HG02852 (cell line): ENCODE measurements around the gene RGP1.

Source experiments
- ATAC-seq: cut with Tn5 transposase; IDR thresholded peaks from one replicate; pipeline ENCODE4 v1.9.1; 2021; ENCODE audit warnings: mild to moderate bottlenecking, moderate library complexity; ENCODE audit not compliant: unreplicated experiment

RGP1 gene

GRCh38 chr9:35766997-35767396 is 17.9 kb downstream of the RGP1 start:
- no peak for ATAC-seq

DNA sequence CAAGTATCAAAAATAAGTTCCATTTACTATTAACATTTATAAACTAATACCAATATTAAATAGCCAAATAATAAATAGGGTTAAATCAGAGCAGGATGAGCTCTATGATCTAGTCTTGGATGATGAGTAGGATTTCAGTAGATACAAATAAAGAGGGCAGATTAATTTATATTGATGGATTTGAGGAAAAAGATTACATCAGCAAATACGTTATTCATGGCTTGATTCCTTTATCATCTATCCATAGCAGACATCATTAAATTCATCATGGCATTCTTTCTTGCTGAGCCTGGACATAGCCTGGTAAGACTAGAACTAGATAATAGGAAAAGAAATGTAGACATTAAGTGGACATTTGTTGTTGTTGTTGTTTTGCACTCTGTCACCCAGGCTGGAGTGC is 18.4 kb downstream of the RGP1 start:
- ATAC-seq, result no peak

DNA sequence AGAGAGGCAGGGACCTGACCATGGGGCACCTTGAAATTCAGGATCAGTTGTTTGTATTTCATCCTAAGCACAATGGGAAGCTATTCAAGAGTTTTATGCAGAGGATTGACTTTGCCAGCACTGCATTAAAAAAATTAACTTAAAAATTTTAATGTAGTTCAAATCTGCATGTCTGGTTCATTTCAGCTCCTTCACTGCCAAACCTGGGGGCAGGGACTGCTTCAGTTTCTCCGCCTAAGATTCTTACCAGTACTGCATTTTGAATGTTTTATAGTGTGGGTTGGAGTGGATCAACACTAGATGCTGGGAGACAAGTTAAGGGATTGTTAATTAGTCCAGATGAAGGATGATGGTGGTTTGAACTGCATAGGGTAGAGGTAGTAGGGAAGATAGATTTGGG is 20.7 kb downstream of the RGP1 start:
- ATAC-seq, result no peak

GRCh38 chr9:35771075-35771433 is 22.0 kb downstream of the RGP1 start:
- no peak for ATAC-seq

DNA sequence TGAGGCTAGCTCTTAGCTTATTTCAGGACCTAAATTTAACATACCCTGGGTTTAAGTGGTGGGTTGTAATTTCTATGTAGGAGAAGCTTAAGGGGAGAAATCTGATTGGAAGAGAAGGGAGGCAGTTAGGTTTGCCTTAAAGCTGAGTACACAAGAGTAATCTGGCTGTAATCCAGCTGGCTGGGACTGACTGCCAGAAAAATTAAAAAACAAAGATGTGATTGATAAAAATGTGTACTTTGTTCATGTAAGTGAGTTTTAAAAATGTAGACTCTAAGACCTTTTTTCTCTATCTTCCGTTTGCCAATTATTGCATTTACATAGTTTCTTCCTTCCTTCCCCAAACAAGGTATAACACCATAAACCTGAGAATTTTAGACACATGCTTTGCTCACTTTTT is 22.4 kb downstream of the RGP1 start:
- ATAC-seq, result no peak

GRCh38 chr9:35771943-35772342 is 22.9 kb downstream of the RGP1 start:
- ATAC-seq, result no peak

- ATAC-seq, result no peak
Measured at GRCh38 chr9:35774907-35775635, 26.0 kb downstream of the RGP1 start.

DNA sequence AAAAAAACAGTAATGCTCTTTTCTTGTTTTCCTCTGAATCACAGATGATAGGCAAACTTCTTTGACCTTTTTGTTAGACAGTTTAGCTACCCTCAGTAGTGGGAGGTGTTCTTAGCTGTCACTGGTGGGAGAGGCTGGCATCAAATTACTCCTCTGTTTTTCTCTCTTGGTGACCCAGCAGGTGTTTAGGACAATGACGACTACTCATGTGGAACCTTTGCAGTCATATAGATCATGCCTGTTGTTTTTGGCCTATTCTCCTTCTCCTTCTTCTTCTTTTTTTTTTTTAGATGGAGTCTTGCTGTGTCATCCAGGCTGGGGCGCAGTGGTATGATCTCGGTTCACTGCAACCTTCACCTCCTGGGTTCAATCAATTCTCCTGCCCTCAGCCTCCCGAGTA is 26.9 kb downstream of the RGP1 start:
- ATAC-seq, result no peak

DNA sequence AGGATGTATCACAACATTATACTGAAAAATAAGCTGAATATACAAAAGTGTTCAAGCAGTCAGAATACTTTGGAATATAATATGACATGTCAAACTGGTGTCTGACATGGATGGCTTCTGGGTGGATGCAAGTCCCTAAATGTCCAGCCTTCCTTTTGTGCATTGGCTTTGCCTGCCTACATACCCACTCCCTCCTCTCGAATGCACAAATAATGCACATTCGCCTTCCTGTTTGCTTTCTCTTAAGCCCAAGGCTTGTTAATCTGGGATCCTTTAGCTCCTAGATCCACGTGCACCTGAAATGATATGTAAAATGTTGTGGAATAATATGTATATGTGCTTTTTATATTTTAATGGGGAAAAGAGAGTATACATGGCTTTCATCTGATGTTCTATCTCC is 29.4 kb downstream of the RGP1 start:
- ATAC-seq, result no peak

- no peak for ATAC-seq
Measured at GRCh38 chr9:35781066-35781465, 32.0 kb downstream of the RGP1 start.

DNA sequence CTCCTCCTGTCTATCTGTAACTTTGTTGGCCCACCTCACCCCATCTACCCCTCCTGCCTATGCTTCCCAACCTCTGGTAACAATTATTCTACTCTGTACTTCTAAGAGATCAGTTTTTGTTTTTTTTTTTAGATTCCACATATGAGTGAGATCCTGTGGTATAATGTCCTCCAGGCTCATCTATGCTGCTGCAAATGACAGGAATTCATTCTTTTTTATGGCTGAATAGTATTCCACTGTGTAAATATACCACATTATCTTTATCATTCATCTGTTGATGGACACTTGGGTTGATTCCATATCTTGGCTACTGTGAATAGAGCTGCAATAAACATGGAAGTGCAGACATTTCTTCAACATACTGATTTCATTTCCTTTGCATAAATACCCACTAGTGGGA is 34.3 kb downstream of the RGP1 start:
- no peak for ATAC-seq

GRCh38 chr9:35789541-35789940 is 40.5 kb downstream of the RGP1 start:
- no peak for ATAC-seq

GRCh38 chr9:35790025-35790384 is 40.9 kb downstream of the RGP1 start:
- ATAC-seq, result no peak

- no peak for ATAC-seq
Measured at GRCh38 chr9:35790385-35791296, 41.6 kb downstream of the RGP1 start.

DNA sequence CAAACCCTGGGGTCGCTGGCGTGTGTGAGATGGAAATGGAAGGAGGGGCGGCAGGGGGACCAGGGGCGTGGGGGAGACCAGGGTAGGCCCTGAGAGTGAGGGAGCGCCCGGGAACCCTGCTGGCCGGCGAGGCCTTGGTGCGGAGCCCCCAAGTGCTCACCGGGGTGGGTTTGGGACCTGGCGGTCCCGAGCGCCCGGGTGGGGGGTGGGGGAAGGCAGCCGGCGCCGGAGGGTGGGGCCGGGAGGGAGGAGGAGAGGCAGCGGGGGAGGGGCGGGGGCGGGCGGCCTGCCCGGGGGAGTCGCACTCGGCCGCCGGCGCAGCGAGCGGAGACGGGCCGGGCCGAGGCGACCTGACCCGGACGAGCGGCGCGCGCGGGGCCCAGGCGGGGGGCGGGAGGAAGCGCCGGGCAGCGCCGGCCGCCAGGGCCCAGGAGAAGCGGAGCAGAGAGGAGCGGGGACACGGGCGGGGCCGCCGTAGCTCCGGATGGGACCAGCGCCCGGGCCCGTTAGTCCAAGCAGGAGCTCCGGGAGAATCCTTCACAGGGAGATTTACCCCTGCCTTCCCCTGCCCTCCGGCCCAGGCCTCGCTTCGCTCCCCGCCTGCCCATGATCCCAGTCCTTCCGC is 42.3 kb downstream of the RGP1 start, which contains the start of gene NPR2:
NPR2 (plus strand) TSS at position 295 of the 625 bp plus-strand sequence. CDS start 818 bp downstream, outside the sequence.
- ATAC-seq, result no peak

DNA sequence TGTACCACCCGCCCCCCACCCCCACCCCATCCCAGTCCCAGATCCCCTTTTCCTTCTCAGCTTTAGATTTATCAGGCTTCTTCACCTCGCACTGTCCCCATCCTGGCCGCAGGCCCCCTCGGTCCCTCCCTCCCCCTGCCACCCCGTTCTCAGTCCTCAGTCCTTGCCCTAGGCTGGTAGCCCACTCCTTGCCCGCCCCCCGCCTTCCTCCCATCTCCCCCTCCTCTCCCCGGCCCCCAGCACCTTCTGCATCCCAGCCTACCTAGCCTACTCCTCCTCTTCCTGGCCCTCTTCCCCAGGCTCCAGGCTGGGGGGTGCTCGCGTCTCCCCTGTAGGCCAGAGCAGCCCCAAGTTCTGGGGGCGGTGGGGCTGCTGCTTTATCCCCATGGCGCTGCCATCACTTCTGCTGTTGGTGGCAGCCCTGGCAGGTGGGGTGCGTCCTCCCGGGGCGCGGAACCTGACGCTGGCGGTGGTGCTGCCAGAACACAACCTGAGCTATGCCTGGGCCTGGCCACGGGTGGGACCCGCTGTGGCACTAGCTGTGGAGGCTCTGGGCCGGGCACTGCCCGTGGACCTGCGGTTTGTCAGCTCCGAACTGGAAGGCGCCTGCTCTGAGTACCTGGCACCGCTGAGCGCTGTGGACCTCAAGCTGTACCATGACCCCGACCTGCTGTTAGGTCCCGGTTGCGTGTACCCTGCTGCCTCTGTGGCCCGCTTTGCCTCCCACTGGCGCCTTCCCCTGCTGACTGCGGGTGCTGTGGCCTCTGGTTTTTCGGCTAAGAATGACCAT is 43.1 kb downstream of the RGP1 start:
- ATAC-seq, result no peak

DNA sequence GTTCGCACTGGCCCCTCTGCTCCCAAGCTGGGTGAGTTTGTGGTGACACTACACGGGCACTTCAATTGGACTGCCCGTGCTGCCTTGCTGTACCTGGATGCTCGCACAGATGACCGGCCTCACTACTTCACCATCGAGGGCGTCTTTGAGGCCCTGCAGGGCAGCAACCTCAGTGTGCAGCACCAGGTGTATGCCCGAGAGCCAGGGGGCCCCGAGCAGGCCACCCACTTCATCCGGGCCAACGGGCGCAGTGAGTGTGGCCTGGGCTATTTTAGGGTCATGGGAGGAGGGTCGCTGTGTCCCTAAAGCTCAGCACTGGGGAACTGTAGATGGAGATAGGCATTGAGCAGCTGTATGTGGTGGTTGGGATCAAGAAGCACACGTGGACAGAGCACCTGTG is 43.7 kb downstream of the RGP1 start:
- no peak for ATAC-seq

DNA sequence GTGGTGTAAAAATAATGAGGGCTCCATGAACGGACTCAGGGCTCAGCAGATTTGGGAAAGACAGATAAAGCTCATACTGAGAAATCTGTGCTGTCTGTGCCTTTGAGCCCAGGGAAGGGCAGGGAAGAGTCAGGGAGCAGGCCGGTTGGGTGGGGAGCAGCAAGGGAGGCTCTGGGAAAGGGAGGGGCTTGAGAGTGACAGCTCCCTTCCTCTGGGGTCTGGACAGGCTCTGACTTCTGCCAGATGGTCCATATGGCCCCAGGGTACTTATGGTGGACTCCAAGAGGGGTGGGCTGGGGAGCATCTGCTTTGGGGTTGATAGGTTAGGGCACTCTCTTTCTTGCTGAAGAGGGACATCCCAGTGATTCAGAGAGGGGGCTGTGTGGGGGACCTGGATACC is 44.4 kb downstream of the RGP1 start:
- no peak for ATAC-seq

GRCh38 chr9:35795695-35796094 is 46.6 kb downstream of the RGP1 start:
- ATAC-seq, result no peak

GRCh38 chr9:35797311-35798109 is 48.4 kb downstream of the RGP1 start:
- no peak for ATAC-seq
